Fibroblast of gingiva (primary cell): ENCODE measurements around the gene ZNF549.

ENCODE experiments used
- DNase-seq: peaks from one replicate; pipeline ENCODE4 v3.0.0-alpha.2; 2011; ENCODE audit warnings: low read depth

The ZNF549 gene

GRCh38 chr19:57566396-57567265 is 39.5 kb downstream of the ZNF549 start:
- peak; percentile 22 for DNase-seq

DNA sequence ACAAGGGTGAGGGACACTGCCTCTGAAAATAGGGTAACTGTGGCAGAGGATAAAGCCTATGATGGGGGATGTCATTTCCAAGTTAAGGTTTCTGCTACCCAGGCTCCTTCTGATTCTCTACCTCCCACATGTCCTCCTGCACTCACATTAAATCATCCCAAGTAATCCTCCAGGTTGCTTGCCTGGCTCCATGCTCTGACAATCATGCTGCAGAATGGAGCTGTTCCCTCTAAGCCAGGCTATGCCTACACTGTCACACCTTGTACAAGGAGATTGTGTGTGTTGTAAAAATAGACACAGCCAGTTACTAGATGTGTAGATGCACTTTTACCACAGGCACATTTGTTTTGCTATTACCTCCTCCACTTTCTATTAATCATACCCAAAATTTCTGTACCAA is 43.6 kb downstream of the ZNF549 start:
- DNase-seq, result no peak

- no peak for DNase-seq
Measured at GRCh38 chr19:57572415-57572947, 45.3 kb downstream of the ZNF549 start.

GRCh38 chr19:57576661-57577060 is 49.5 kb downstream of the ZNF549 start:
- DNase-seq, result no peak

GRCh38 chr19:57578487-57579205 is 51.5 kb downstream of the ZNF549 start, which contains the start of gene ZNF416:
Gene ZNF416, minus strand, starts transcription at chr19:57578911. Its CDS starts 207 bp downstream, at chr19:57578704.
- peak; percentile 98 for DNase-seq

GRCh38 chr19:57583104-57583520 is 56.0 kb downstream of the ZNF549 start:
- DNase-seq, result no peak

DNA sequence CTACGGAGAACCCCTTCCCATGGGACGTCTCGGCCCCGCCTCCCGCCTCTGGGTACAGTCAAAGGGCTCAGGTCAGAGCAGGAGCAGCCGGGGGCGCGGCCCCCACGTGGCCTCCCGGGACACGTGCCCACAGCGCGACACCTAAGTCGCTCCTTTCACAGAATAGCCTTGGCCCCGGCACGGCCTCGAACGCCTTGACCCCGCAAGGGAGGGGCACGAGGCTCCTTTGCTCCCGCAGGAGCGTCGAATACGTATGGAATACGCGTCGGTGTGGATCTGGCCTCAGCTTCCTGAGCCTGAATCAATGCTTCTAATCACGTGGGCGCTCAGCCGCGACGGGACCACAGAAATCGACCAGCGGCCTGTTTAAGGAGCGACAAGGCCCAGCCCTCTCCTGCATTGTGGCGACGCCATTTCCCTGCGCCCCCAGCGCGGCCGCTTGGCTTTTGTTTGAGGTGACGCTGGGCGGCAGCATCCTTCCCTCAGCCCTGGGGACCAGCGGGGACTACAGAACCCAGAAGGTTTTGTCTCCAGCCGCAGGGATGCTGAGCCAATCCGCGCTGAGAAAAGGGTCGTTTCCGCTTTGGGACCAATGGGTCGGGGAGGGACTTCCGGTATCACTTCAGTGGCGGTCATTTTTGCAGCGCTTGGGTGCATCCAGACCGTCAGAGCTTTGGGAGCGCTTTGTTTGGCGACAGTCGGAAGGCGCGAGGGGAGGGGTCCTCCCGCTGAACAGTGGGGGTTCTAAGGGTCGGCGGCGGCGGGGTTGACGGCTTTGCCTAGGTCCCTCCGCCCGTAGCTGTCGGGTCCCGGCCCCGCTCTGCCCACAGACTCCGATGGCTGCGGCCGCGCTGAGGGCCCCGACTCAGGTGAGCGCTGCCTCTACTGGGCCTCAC is 56.6 kb downstream of the ZNF549 start, which contains the start of gene ZIK1:
ZIK1 (plus strand) TSS at position 625 of the 896 bp plus-strand sequence; CDS start at position 837, 212 bp downstream.
- peak; percentile 91 for DNase-seq

DNA sequence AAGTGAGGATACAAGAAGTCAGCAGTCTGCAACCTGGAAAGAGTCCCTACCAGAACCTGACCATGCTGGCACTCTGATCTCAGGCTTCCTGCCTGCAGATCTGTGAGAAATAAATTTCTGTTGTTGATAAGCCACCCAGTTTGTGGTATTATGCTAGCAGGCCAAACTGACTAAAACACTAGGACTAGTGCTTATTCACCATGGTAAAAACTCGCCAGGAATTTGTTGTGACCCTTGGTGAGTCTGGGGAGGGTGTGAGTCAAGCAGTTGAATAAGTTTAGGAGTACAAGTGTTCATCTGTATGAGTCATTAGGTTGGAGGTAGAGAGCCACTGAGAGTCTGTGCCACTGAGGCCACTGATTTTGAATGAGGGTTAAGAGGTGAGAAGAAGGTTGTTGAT is 60.4 kb downstream of the ZNF549 start:
- no peak for DNase-seq

GRCh38 chr19:57599377-57599760 is 72.2 kb downstream of the ZNF549 start:
- DNase-seq, result no peak

GRCh38 chr19:57599761-57600383 is 72.7 kb downstream of the ZNF549 start, which contains the start of gene ZNF530:
Gene ZNF530, plus strand, starts transcription at chr19:57599885. Its CDS starts 4,461 bp downstream, at chr19:57604346.
- peak; percentile 88 for DNase-seq

DNA sequence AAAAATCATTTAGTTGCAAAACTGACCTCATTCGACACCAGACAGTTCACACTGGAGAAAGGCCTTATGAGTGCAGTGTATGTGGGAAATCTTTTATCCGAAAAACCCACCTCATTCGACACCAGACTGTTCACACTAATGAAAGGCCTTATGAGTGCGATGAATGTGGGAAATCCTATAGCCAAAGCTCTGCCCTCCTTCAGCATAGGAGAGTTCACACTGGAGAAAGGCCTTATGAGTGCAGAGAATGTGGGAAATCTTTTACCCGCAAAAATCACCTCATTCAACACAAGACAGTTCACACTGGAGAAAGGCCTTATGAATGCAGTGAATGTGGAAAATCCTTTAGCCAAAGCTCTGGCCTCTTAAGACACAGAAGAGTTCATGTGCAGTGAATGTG is 79.8 kb downstream of the ZNF549 start:
- no peak for DNase-seq
